Ishikawa (cell line): ENCODE data around the gene BLOC1S6.

Source experiments
- CEBPB ChIP-seq: IDR thresholded peaks from 2 replicates; pipeline ENCODE4 v1.6.1; 2012
- CREB1 ChIP-seq: IDR thresholded peaks from 2 replicates; pipeline ENCODE4 v1.6.1; 2012; ENCODE audit warnings: low read depth
- EGR1 ChIP-seq: IDR thresholded peaks from 2 replicates; pipeline ENCODE4 v1.6.1; 2012
- EP300 ChIP-seq: IDR thresholded peaks from 2 replicates; pipeline ENCODE4 v1.6.1; 2012; ENCODE audit warnings: borderline replicate concordance
- FOXM1 ChIP-seq: IDR thresholded peaks from 2 replicates; pipeline ENCODE4 v1.6.1; 2012; ENCODE audit warnings: low read depth, borderline replicate concordance
- MAX ChIP-seq: IDR thresholded peaks from 2 replicates; pipeline ENCODE4 v1.6.1; 2012
- NFIC ChIP-seq: IDR thresholded peaks from 2 replicates; pipeline ENCODE4 v1.6.1; 2012
- RAD21 ChIP-seq: IDR thresholded peaks from 2 replicates; pipeline ENCODE4 v1.6.1; 2012; ENCODE audit warnings: low read depth
- TAF1 ChIP-seq: IDR thresholded peaks from 2 replicates; pipeline ENCODE4 v1.6.1; 2012; ENCODE audit warnings: low read depth, mild to moderate bottlenecking
- TCF12 ChIP-seq: IDR thresholded peaks from 2 replicates; pipeline ENCODE4 v1.6.1; 2012; ENCODE audit warnings: low read depth
- TEAD4 ChIP-seq: IDR thresholded peaks from 2 replicates; pipeline ENCODE4 v1.6.1; 2012
- USF1 ChIP-seq: IDR thresholded peaks from 2 replicates; pipeline ENCODE4 v1.6.1; 2012
- YY1 ChIP-seq: IDR thresholded peaks from 2 replicates; pipeline ENCODE4 v1.6.1; 2012; ENCODE audit warnings: low read depth
- ZBTB7A ChIP-seq: IDR thresholded peaks from 2 replicates; pipeline ENCODE4 v1.6.1; 2012; ENCODE audit warnings: low read depth
- TF ChIP-seq, protein P1 (sequence below): IDR thresholded peaks from 2 replicates; pipeline ENCODE4 v1.6.1; 2012; ENCODE audit warnings: low read depth, mild to moderate bottlenecking

The BLOC1S6 gene

GRCh38 chr15:45588219-45588875 is 1.2 kb downstream of the BLOC1S6 start:
- no peak for TF ChIP-seq RAD21
- TF ChIP-seq CREB1 = no peak
- no peak for TF ChIP-seq FOXM1
- TF ChIP-seq EP300 = no peak
- no peak for TF ChIP-seq EGR1
- no peak for TF ChIP-seq USF1
- no peak for TF ChIP-seq TEAD4
- TF ChIP-seq, protein P1, sequence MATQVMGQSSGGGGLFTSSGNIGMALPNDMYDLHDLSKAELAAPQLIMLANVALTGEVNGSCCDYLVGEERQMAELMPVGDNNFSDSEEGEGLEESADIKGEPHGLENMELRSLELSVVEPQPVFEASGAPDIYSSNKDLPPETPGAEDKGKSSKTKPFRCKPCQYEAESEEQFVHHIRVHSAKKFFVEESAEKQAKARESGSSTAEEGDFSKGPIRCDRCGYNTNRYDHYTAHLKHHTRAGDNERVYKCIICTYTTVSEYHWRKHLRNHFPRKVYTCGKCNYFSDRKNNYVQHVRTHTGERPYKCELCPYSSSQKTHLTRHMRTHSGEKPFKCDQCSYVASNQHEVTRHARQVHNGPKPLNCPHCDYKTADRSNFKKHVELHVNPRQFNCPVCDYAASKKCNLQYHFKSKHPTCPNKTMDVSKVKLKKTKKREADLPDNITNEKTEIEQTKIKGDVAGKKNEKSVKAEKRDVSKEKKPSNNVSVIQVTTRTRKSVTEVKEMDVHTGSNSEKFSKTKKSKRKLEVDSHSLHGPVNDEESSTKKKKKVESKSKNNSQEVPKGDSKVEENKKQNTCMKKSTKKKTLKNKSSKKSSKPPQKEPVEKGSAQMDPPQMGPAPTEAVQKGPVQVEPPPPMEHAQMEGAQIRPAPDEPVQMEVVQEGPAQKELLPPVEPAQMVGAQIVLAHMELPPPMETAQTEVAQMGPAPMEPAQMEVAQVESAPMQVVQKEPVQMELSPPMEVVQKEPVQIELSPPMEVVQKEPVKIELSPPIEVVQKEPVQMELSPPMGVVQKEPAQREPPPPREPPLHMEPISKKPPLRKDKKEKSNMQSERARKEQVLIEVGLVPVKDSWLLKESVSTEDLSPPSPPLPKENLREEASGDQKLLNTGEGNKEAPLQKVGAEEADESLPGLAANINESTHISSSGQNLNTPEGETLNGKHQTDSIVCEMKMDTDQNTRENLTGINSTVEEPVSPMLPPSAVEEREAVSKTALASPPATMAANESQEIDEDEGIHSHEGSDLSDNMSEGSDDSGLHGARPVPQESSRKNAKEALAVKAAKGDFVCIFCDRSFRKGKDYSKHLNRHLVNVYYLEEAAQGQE = no peak
- TF ChIP-seq YY1 = no peak
- TF ChIP-seq ZBTB7A = no peak

- no peak for TF ChIP-seq EGR1
- no peak for TF ChIP-seq MAX
- no peak for TF ChIP-seq EP300
- TF ChIP-seq CREB1 = no peak
- no peak for TF ChIP-seq CEBPB
- TF ChIP-seq FOXM1 = no peak
- no peak for TF ChIP-seq NFIC
- no peak for TF ChIP-seq ZBTB7A
- TF ChIP-seq USF1 = no peak
- TF ChIP-seq TEAD4 = no peak
- TF ChIP-seq TAF1 = no peak
- no peak for TF ChIP-seq RAD21
- TF ChIP-seq, protein P1 = no peak
- TF ChIP-seq YY1 = no peak
- TF ChIP-seq TCF12 = no peak
These were observed 2.1 kb downstream of the BLOC1S6 start for GRCh38 chr15:45589256-45589655.

GRCh38 chr15:45594319-45594718 is 7.1 kb downstream of the BLOC1S6 start:
- TF ChIP-seq ZBTB7A = no peak
- TF ChIP-seq NFIC = no peak
- TF ChIP-seq, protein P1 = no peak
- TF ChIP-seq TAF1 = no peak

- no peak for TF ChIP-seq RAD21
These were observed 7.8 kb downstream of the BLOC1S6 start for GRCh38 chr15:45594835-45595530.

DNA sequence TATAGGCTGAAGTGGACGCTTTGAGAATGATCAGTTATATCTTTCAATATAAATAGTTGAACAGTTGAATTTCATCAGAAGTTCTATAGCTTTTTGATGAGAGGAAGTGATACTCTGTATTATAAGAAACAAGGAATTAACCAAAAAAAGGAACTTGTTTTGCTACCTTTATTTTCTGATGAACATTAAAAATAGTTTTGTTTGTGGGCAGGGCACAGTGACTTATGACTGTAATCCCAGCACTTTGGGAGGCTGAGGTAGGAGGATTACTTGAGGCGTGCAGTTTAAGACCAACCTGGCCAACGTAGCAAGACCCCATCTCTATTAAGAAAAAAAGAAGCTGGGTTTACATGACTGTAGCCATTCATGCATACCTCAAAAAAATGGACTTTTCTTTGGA is 16.7 kb downstream of the BLOC1S6 start:
- TF ChIP-seq MAX (no peak), CREB1 (no peak), ZBTB7A (no peak), TCF12 (no peak), NFIC (no peak), CEBPB (no peak), TEAD4 (no peak), YY1 (no peak), EGR1 (no peak)
- TF ChIP-seq, protein P1 = no peak
